Measurements from ENCODE around the gene TAS1R1.

GRCh38 chr1:6614019-6614928 lies 59.2 kb downstream of the TAS1R1 start:
- TF ChIP-seq, protein P1, sequence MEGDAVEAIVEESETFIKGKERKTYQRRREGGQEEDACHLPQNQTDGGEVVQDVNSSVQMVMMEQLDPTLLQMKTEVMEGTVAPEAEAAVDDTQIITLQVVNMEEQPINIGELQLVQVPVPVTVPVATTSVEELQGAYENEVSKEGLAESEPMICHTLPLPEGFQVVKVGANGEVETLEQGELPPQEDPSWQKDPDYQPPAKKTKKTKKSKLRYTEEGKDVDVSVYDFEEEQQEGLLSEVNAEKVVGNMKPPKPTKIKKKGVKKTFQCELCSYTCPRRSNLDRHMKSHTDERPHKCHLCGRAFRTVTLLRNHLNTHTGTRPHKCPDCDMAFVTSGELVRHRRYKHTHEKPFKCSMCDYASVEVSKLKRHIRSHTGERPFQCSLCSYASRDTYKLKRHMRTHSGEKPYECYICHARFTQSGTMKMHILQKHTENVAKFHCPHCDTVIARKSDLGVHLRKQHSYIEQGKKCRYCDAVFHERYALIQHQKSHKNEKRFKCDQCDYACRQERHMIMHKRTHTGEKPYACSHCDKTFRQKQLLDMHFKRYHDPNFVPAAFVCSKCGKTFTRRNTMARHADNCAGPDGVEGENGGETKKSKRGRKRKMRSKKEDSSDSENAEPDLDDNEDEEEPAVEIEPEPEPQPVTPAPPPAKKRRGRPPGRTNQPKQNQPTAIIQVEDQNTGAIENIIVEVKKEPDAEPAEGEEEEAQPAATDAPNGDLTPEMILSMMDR (IDR thresholded peaks at IDR 0.05), result no peak
- TF ChIP-seq MAZ (IDR thresholded peaks at IDR 0.05; ENCODE audit: borderline replicate concordance, low read depth, low read length) (no peak), REST (IDR thresholded peaks at IDR 0.05) (no peak), EHMT2 (IDR thresholded peaks at IDR 0.05; ENCODE audit: low read depth) (no peak), RAD21 (conservative IDR thresholded peaks at IDR 0.05 in 1 of 2, IDR thresholded peaks at IDR 0.05 in 1 of 2) (no peak), CHD2 (IDR thresholded peaks at IDR 0.05; ENCODE audit: low read length, partially characterized antibody) (no peak), NR3C1 (IDR thresholded peaks at IDR 0.05) (no peak)

Data from A549 (cell line).